Renal cortex interstitium (tissue), 11 donors: ENCODE results near the gene GAB3. TPM values are rescaled to one million over a fixed set of nuclear protein-coding genes. Genes with fewer than 3 reads are reported as not detected.

Source experiments
- DNase-seq, 11 donors: peaks; one replicate each; pipeline ENCODE4 v3.0.0-alpha.2; 2013; ENCODE audit warnings: low read depth in 9 of 11, low spot score in 4 of 11; ENCODE audit errors: extremely low read depth in 1 of 11
- polyA plus RNA-seq, 3 donors: library from polyadenylated mRNA; unstranded; fragments of 120-200 nt; gene quantifications; one replicate each; pipeline ENCODE4 v1.2.1, GENCODE V29; 2013; ENCODE audit not compliant: insufficient read length in 3 of 3

Gene GAB3
- polyA plus RNA-seq, 3 donors = 2.2 to 2.5 (median 2.3) TPM

GRCh38 chrX:154728431-154729190, 22.3 kb downstream of the GAB3 start:
- DNase-seq = no peak

- DNase-seq = no peak
These were observed 23.0 kb downstream of the GAB3 start for GRCh38 chrX:154727871-154728270.

DNA sequence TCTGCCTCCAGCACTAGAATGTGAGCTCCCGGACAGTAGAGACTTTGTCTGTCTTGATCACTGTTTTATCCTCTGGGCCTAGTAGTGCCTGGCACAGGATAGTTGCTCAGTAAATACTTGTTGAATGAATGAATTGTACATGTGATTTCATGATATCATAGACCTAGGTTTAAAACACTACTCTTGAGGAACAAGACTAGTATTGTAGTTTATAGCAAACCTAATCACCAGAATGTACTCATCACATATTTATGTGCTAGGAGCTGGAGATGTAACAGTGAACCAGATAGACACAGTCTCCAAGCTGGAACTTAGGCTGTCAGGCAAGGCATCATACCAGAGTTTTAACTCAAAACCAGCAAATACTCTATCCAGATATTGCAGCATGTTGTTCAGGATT, 23.5 kb downstream of the GAB3 start:
- no peak for DNase-seq

GRCh38 chrX:154724993-154725756, 25.7 kb downstream of the GAB3 start:
- no peak for DNase-seq

- DNase-seq = no peak
These were observed 29.7 kb downstream of the GAB3 start for GRCh38 chrX:154721155-154721554.

- no peak for DNase-seq
These were observed 30.8 kb downstream of the GAB3 start for GRCh38 chrX:154720067-154720466.

GRCh38 chrX:154719132-154719675, 31.7 kb downstream of the GAB3 start:
- DNase-seq = no peak

DNA sequence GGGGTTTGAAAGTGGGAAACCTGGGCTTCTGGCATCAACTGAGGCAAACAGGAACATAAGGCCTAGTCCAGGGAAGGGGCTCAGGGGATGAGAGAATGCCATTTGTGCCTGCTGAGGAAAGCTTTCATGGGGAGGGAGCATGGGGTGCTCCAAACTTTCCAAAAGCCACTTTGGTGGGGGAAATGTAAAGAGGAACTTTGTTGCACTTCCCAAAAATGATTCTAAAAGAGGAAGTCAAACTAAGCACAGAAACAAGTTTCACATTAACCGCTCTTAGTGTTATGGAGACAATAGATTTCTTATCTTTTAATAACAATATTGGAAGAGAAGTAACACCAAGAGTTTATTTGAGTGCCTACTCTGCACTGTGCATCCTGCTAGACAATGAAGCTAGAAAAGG, 32.3 kb downstream of the GAB3 start:
- no peak for DNase-seq

DNA sequence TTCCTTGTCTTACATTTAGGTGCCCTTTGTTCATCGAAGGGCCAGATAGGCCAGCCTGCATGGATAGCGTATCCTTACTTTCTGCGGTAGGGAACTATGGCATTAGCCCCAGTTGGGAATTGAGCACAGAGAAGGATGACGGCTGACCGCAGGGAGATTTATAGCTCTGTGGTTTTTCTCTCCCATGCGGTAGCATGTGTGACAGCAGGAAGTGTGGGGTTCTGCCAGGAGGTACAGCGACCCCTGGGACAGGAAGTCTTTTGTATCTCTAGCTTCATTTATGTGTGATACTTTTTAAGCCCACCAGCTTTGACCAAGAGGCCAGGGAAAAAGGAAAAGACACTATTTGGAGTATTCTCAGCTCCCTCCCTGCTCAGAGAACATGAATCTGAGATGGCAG, 33.1 kb downstream of the GAB3 start:
- no peak for DNase-seq

- no peak for DNase-seq
These were observed 35.1 kb downstream of the GAB3 start for GRCh38 chrX:154715825-154716224.

DNA sequence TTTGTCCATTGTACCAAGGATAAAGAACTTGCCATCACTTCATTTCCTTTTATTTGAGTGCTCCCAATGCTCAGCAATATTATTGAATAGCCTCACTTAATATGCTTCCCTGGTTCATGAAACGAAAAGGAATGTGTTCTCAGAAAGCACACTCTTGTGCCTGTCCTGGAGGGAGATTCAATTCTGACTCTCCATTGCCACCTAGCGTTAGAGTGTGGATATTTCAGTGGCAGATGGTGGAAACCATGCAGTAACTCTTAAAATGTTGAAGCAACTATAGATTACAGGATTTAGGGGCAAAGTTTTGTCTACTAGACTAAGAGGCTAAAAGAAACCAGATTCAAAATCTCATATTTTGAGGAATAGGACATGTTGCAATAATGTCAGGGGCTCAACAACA, 36.0 kb downstream of the GAB3 start:
- DNase-seq = peak in 2 of 11 donors; percentile 43 to 48

GRCh38 chrX:154712781-154713740, 37.8 kb downstream of the GAB3 start:
- DNase-seq = no peak

GRCh38 chrX:154711264-154711663, 39.6 kb downstream of the GAB3 start:
- no peak for DNase-seq

- DNase-seq = no peak
These were observed 40.6 kb downstream of the GAB3 start for GRCh38 chrX:154710309-154710708.

DNA sequence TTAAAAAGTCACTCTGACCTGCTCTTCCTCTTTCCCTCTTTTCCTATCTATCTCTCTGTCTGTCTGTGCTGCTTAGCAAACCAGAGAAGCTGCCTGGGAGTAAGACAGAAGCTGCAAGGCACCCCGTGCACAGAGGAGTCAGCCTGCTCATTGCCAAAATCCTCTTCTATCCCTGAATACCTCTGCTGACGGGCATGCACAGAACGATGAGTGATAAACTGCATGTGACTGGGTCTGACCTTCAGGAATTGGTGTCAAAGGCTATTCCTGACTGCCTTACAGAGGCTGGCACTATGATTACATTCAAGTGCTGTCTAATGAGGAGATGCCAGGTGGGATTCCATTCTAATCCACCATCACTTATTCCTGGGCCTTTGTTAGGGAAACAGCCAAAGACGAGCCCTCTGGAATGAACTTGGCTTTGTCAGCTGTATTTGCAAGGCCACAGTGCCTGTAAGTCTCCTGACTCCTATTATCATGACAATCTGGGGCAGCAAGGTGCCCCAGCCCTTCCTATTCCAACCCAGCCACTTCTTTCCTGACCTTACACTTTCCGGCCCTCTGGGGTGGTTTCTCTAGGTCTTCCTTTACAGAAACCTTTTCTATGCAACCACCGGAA, 52.1 kb downstream of the GAB3 start:
- no peak for DNase-seq

DNA sequence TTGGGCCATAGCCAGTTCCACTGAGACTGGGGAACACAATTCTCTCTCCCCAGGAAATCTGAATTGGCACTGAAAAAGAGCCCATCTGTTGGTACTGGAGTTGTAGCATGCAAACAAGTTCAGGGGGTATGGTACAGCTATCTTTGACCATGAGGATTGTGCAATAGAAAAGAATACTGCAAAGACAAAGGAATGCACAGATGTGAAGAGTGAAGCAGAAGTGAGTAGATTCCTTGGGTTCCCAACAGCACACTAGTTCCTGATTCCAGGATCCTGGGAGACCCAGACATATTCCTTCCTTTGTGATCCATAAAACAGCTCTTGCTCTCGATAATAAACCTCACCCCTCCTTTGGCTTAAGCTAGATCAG, 54.2 kb downstream of the GAB3 start:
- no peak for DNase-seq

DNA sequence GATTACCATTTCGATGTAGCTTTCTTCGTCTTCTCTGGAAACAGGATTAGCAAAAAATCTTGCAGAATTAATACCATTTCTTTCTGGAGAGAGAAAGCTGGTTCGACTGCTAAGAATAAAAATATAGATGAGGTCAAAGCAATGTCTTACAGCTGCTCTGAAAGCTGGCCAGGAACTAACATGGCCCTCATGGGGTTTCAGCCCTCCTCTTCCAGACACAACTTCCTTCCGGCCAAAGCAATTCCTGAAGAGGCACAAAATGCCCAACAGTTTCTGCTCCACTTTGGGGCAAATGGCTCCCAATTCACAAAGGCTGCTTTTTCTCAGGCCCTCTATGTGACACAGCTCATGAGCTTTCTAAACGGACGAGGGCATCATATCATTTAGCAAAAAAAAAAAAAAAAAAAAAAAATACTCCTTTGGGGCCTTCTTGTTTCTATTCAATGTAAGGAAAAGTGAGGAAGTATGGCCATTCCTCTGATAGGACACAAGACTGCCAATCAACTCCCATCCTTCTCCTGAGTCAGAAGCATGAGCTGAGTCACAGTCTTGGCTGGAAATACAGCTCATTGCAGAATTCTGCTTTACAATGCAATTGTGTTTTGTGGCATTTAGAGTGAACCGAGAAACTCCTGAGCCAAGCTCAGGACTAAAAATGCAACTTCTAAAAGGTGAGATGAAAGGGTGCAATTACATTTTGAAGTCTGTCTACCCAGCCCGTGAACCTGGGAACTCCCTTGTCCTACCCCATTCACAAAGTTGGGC, 54.8 kb downstream of the GAB3 start:
- DNase-seq = no peak

DNA sequence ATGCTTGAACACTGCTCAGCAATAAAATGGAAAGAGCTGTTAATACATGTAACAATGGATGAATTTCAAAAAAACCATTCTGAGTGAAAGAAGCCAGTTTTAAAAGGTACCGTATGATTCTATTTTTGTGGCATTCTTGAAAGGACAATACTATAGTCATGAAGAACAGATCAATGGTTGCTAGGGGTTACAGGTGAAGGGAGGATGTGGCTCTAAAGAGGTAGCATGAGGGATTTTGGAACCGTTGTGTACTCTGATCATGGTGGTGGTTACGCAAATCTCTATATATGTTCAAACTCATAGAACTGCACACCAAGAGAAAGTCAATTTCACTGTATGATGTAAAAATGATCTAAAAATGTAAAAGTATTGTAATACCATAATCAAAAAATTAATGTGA, 57.5 kb downstream of the GAB3 start:
- DNase-seq = no peak
